Suprapubic skin (tissue), 4 donors: ENCODE measurements around the gene HIKESHI. TPM values are rescaled to one million over a fixed set of nuclear protein-coding genes. Genes with fewer than 3 reads are reported as not detected.

Source experiments
- DNase-seq, 2 donors: peaks; one replicate each; pipeline ENCODE4 v3.0.0-alpha.2; 2019; ENCODE audit warnings: low spot score in 2 of 2
- H3K27ac ChIP-seq: fragments of 200-600 bp; sonication (generic); one replicate; pipeline ENCODE4 v1.5.1; 2019
- H3K27me3 ChIP-seq: fragments of 200-600 bp; sonication (generic); one replicate; pipeline ENCODE4 v1.5.1; 2019
- H3K36me3 ChIP-seq: fragments of 200-600 bp; sonication (generic); one replicate; pipeline ENCODE4 v1.5.1; 2019
- H3K4me1 ChIP-seq: fragments of 200-600 bp; sonication (generic); one replicate; pipeline ENCODE4 v1.5.1; 2019
- H3K4me3 ChIP-seq: fragments of 200-600 bp; sonication (generic); one replicate; pipeline ENCODE4 v1.5.1; 2019; ENCODE audit warnings: mild to moderate bottlenecking
- H3K9me3 ChIP-seq: fragments of 200-600 bp; sonication (generic); one replicate; pipeline ENCODE4 v1.5.1; 2019
- EP300 ChIP-seq: sonication (generic); formaldehyde crosslinking; IDR thresholded peaks from one replicate; pipeline ENCODE4 v1.6.1; 2017; ENCODE audit warnings: antibody characterized with exemption
- POLR2A ChIP-seq, 2 donors: fragments of 450-650 bp; IDR thresholded peaks; one replicate each; pipeline ENCODE4 v1.6.1; 2017; ENCODE audit warnings: antibody characterized with exemption in 2 of 2, mild to moderate bottlenecking in 2 of 2, moderate library complexity in 2 of 2
- POLR2AphosphoS5 ChIP-seq, 3 donors: sonication (generic); formaldehyde crosslinking; IDR thresholded peaks; one replicate each; pipeline ENCODE4 v1.6.1; 2017; ENCODE audit warnings: antibody characterized with exemption in 3 of 3
- WGBS: methylation state at CpG from one replicate; pipeline ENCODE4 v1.1.5; 2018; 5-methylcytosine and 5-hydroxymethylcytosine counted together
- total RNA-seq, 4 donors: library from RNA; depleted of rRNA; stranded (reverse); fragments of >200 nt; gene quantifications; one replicate each; pipeline ENCODE4 v1.1.0, GENCODE V29; 2016
- TF ChIP-seq, protein P1 (sequence below), 2 donors: fragments of 200-600 bp in 1 of 2; fragments of 450-650 bp in 1 of 2; sonication (generic) in 1 of 2; IDR thresholded peaks; one replicate each; pipeline ENCODE4 v1.5.1; 2016 to 2019; ENCODE audit warnings: antibody characterized with exemption in 2 of 2, mild to moderate bottlenecking in 1 of 2, moderate library complexity in 1 of 2

The HIKESHI gene
- total RNA-seq, 4 donors from 2014 or later: 20.7 to 34.4 (median 29.3) TPM

DNA sequence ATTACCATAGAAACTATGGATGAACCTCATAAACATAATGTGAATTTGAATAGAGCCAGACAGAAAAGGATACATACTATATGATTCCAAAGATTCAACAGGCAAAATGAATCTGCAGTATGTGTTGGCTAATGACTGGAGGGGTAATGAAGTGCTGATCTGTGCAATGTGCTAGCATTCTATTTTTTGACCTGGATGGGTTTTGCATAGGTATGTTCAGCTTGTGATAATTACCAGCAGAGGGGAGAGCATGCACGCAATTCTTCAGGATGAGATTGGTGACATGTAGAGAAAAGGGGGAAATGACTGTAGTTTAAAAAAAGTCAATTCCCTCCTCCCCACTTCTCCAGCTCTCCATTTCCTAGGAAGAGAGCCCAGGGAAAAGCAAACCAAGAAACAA is 72.0 kb downstream of the HIKESHI start:
- Histone ChIP-seq H3K27me3 (no peaks in the 10 kb centered on the region), H3K9me3 (no peaks in the 10 kb centered on the region), H3K27ac (no peak overlapping the region), H3K4me1 (no peaks in the 10 kb centered on the region), H3K4me3 (peak overlapping the region; percentile 4), H3K36me3 (no peaks in the 10 kb centered on the region)
- WGBS: 47% methylated on average over 1 of the region's 1 CpG
- DNase-seq: no peak
- TF ChIP-seq POLR2AphosphoS5 (IDR thresholded peaks at IDR 0.05) (no peak), EP300 (no peak), POLR2A (IDR thresholded peaks at IDR 0.05) (no peak)
- TF ChIP-seq, protein P1, sequence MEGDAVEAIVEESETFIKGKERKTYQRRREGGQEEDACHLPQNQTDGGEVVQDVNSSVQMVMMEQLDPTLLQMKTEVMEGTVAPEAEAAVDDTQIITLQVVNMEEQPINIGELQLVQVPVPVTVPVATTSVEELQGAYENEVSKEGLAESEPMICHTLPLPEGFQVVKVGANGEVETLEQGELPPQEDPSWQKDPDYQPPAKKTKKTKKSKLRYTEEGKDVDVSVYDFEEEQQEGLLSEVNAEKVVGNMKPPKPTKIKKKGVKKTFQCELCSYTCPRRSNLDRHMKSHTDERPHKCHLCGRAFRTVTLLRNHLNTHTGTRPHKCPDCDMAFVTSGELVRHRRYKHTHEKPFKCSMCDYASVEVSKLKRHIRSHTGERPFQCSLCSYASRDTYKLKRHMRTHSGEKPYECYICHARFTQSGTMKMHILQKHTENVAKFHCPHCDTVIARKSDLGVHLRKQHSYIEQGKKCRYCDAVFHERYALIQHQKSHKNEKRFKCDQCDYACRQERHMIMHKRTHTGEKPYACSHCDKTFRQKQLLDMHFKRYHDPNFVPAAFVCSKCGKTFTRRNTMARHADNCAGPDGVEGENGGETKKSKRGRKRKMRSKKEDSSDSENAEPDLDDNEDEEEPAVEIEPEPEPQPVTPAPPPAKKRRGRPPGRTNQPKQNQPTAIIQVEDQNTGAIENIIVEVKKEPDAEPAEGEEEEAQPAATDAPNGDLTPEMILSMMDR (IDR thresholded peaks at IDR 0.05): no peak

DNA sequence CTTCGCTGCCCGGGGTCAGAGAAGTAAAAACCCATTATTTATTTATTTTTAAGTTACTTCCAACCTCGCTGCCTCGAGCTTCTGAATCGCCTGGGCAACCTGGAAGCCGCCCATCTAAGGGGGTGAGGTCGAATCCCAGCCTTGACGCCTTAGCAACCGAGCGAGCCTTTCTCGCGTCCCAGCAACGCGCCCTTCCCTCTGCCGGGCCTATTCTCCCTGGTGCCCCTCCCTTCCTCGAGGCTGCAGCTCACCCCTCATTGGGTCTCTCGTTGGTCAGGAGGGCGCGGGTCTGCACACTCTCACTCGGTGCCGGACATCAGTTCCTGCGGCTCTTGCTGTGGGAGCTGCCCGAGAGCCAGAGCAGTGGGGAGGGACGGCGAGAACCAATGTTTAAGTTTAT is 72.5 kb downstream of the HIKESHI start, which contains the start of gene CCDC81:
Gene CCDC81 (plus strand): TSS at position 302 of the 400 bp plus-strand sequence. CDS start 277 bp downstream, outside the sequence.
- 19% methylated on average over 25 of the region's 25 CpGs for WGBS
- Histone ChIP-seq H3K27me3 (no peaks in the 10 kb centered on the region), H3K36me3 (no peaks in the 10 kb centered on the region), H3K9me3 (no peaks in the 10 kb centered on the region), H3K27ac (no peak within 1 kb of the TSS), H3K4me3 (peak within 1 kb of the TSS; percentile 4), H3K4me1 (no peaks in the 10 kb centered on the region)
- TF ChIP-seq EP300 (no peak), POLR2A (IDR thresholded peaks at IDR 0.05) (no peak)
- TF ChIP-seq, protein P1 (IDR thresholded peaks at IDR 0.05): no peak
- DNase-seq: no peak

GRCh38 chr11:86377972-86378371 is 75.9 kb downstream of the HIKESHI start:
- Histone ChIP-seq H3K9me3 (no peaks in the 10 kb centered on the region), H3K27me3 (no peaks in the 10 kb centered on the region), H3K4me3 (no peak overlapping the region), H3K27ac (no peak overlapping the region), H3K4me1 (no peaks in the 10 kb centered on the region), H3K36me3 (no peaks in the 10 kb centered on the region)
- DNase-seq: no peak
- TF ChIP-seq, protein P1 (IDR thresholded peaks at IDR 0.05): no peak
- no peak for TF ChIP-seq POLR2AphosphoS5 (IDR thresholded peaks at IDR 0.05)
- no peak for TF ChIP-seq EP300
- TF ChIP-seq POLR2A (IDR thresholded peaks at IDR 0.05): no peak

- H3K4me3 ChIP-seq: no peak overlapping the region
- 89% methylated on average over 2 of the region's 2 CpGs for WGBS
- no peaks in the 10 kb centered on the region for H3K36me3 ChIP-seq
- TF ChIP-seq POLR2AphosphoS5 (IDR thresholded peaks at IDR 0.05) (no peak), POLR2A (IDR thresholded peaks at IDR 0.05) (no peak), EP300 (no peak)
- TF ChIP-seq, protein P1 (IDR thresholded peaks at IDR 0.05): no peak
- H3K9me3 ChIP-seq: no peaks in the 10 kb centered on the region
- H3K27ac ChIP-seq: no peak overlapping the region
- DNase-seq: no peak
- no peaks in the 10 kb centered on the region for H3K4me1 ChIP-seq
- no peaks in the 10 kb centered on the region for H3K27me3 ChIP-seq
Measured at GRCh38 chr11:86380295-86381059, 78.4 kb downstream of the HIKESHI start.

DNA sequence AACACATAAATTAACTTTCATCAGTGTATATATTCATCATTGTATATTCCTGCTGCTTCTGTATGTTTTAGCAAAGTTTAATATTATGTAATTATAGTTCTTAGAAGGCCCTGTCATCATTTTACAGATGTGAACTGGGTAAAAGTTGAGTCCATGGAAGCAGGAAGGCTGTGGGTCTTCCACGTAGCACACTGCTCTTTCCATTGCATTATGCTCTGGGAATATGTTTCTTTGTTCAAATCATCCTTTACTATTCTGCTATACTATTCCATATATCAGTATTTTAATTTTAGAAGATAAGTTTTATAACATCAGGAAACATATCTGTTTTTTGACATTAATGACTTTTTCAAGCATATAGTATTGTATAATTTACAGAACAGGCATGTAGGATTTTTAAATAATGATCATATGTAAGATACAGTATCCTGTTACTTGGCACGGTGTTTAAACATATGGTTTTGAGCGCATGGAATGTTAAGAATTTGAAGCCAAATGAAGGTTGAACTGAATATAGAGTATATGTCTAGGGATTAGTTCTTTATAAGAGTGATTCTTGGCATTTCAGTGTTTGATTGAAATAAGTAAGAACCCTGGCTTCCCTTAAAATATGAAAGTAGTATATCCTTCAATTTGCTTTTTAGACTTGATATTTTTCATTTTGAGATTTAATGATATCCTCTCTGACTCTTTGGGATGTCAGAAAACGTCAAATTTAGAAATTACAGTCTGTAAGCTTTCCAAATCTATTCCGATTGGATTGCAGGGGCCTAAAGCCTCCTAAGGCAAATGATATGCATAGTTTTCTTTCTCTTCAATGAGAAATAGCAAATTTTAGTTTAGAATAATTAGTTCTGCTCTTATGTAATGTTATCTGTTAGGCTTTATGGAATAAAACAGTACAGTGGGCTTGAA is 81.3 kb downstream of the HIKESHI start:
- 70% methylated on average over 5 of the region's 5 CpGs for WGBS
- TF ChIP-seq POLR2AphosphoS5 (IDR thresholded peaks at IDR 0.05): no peak
- TF ChIP-seq, protein P1 (IDR thresholded peaks at IDR 0.05): no peak
- no peak for TF ChIP-seq EP300
- TF ChIP-seq POLR2A (IDR thresholded peaks at IDR 0.05): no peak
- DNase-seq: no peak
- Histone ChIP-seq H3K27ac (no peak overlapping the region), H3K4me1 (no peaks in the 10 kb centered on the region), H3K27me3 (no peaks in the 10 kb centered on the region), H3K9me3 (no peaks in the 10 kb centered on the region), H3K4me3 (no peak overlapping the region), H3K36me3 (no peaks in the 10 kb centered on the region)
